Measurements from ENCODE around the gene STRAP. TPM values are rescaled to one million over a fixed set of nuclear protein-coding genes. Genes with fewer than 3 reads are reported as not detected.
A peak's percentile ranks its signal among the peaks of the same experiment; 100 is the strongest.
"Not testable (repeated sequence)": the region's sequence is repeated elsewhere in the genome, so short reads cannot be mapped to it uniquely, and the experiment has no call there.

Gene STRAP
- total RNA-seq, 1 donor from 2014 or later, result 135 TPM

DNA sequence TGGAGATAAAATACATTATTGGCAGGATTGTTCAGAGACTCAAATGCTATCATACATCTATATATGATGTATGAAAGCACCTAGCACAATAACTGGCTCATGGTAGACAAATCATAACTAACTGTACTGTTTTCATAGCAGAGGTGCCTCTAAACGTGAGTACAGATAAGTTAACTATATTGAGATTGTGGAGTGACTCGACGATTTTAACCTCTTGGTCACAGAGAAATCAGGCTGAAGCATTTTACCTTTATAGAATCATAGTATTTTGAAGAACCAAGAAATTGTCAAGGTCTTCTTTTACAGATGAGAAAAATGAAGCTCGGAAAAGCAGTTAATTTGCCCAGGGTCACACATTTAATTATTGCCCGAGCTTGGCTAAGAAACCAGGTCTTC lies 28.3 kb downstream of the STRAP start:
- intact Hi-C loops (cut with DNase I), result loop anchor here (5.0 kb wide), 1 partner anchor 67 kb away; no protein-coding TSS in a partner anchor
- ATAC-seq, result no peak

DNA sequence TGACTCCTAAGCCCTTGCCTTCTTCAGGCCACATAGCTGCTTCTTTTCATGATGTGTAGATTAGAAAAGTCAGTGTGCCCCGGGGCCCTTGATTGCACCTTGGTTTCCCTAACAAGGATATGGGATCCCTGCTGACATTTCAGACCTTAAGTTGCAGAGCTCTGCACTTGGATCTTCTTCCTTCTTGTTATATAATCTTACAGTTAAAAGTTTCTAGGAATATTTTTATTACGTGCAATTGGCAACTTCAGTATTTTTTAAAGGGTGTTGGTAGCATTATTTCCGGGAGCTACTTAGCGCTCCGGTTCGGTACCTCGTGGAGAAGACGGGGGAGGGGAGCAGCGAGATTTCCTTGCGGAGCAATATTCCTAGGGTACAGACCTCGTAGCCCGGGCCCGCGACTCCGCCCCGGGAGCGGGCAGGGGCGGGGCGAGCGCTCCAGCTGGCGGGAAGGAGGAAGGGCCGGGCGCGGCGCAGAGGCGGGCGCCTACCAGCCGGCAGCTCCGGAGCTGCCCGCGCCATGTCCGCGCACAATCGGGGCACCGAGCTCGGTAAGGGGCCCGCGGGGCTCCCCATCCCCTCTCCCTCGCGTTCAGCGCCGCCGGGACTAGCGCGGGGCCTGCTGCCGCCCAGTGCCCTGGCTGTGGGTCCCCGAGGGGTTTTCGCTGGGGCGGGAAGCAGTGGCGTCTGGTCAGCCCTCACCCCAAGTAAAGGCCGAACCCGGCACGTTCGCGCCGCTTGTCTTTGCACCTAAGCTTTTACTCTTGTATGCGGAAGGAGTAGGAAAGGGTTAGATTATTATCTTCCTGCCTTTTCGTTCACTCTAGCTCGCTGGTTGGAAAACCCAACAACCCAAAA lies 28.9 kb downstream of the STRAP start, which contains the start of gene DERA:
TSS of gene DERA (plus strand) at position 469 of the 858 bp plus-strand sequence. CDS start at position 521, 52 bp downstream.
- intact Hi-C loops (cut with DNase I), result loop anchor here (5.0 kb wide), 1 partner anchor 66 kb away; no protein-coding TSS in a partner anchor
- peak; percentile 91 for DNase-seq (ENCODE audit: missing footprints)
- peak; percentile 100 for ATAC-seq

More for the DNA sequence above, 28.3 kb downstream of the STRAP start:
- DNase-seq (ENCODE audit: missing footprints), result no peak

DNA sequence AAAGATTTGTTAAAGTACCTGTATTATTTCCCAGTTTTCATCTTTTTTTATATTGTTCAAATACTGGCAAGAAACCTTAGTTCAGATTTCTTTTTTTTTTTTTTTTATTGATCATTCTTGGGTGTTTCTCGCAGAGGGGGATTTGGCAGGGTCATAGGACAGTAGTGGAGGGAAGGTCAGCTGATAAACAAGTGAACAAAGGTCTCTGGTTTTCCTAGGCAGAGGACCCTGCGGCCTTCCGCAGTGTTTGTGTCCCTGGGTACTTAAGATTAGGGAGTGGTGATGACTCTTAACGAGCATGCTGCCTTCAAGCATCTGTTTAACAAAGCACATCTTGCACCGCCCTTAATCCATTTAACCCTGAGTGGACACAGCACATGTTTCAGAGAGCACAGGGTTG lies 29.7 kb downstream of the STRAP start:
- DNase-seq (ENCODE audit: missing footprints), result not testable (repeated sequence)
- intact Hi-C loops (cut with DNase I), result loop anchor here (5.0 kb wide), 1 partner anchor 65 kb away; no protein-coding TSS in a partner anchor
- peak; percentile 29 for ATAC-seq

DNA sequence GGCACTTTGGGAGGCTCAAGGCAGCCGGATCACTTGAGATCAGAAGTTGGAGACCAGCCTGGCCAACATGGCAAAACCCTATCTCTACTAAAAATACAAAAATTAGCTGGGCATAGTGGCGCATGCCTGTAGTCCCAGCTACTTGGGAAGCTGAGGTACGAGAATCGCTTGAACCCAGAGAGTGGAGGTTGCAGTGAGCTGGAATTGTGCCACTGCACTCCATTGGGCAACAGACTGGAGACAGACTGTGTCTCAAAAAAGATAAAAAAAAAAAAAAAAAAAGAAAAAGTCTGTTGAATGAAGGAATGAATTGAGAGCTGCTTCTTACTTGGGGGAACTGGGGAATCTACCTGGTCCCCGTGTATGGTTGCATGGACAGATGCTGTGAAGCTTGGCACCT lies 31.9 kb downstream of the STRAP start:
- ATAC-seq; DNase-seq (ENCODE audit: missing footprints): not testable (repeated sequence)
- intact Hi-C loops (cut with DNase I), result loop anchor here (5.0 kb wide), 1 partner anchor 63 kb away; no protein-coding TSS in a partner anchor

DNA sequence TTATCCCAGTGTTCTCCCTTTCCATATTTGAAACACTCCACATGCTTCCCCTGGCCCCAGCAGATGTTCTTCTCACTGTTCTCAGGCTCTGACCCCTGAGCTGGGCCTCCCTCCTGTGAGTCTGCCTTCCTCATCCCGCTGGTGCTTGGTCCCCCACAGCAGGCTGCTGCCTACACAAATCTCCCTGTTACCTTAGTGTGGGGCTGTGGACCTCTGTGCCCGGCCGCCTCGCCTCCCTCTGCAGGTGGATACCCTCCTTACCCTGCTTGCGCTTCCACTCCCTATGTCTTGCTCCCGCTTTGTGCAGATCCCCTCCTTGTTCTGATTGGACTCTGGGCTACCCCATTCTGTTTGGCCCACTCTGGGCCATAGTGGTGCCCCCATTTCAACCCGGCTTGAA lies 35.9 kb downstream of the STRAP start:
- DNase-seq (ENCODE audit: missing footprints), result no peak
- intact Hi-C loops (cut with DNase I), result no loop called here

DNA sequence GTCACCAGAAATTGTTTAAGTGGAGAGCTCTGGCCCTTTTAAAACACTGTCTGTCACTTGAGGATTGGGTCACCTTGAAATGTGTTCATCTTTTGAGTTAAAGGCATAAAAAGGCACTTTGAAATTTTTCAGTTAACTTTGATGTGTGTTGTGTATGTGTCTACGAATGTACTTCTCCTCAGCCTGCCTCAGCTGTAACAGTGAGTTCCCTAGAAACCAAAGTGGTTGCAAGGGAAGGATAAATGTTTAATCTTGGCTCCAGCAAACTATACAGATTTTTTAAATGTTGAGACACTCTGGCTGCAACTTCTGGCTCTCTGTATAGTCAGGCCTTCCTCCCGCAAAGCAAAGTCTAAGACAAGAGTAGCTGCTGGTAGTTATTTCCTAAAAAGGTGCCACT lies 37.2 kb downstream of the STRAP start:
- intact Hi-C loops (cut with DNase I), result no loop called here
- peak; percentile 28 for ATAC-seq

More for the DNA sequence above, 35.9 kb downstream of the STRAP start:
- ATAC-seq, result no peak

DNA sequence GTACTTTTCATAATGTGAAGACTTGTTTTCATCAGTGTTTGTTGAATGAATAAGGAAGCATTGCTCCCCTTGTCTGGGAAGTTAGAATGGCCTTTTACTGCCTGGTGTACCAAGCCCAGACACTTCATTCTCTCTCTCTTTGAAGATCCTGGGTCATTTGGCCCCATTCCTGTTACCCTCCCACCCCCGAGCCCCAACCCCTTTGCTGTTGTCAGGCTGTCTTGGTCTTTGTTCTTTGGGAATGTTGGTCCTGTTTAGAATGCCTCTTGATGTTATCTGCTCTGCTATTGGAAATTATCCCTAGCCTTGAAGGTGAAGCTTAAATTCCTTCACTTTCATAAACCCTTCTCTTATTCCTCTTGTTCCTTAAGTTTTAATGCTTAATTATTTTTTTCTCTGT lies 42.8 kb downstream of the STRAP start:
- ATAC-seq, result no peak
- intact Hi-C loops (cut with DNase I), result no loop called here
- DNase-seq (ENCODE audit: missing footprints), result no peak

More for the DNA sequence above, 37.2 kb downstream of the STRAP start:
- no peak for DNase-seq (ENCODE audit: missing footprints)

DNA sequence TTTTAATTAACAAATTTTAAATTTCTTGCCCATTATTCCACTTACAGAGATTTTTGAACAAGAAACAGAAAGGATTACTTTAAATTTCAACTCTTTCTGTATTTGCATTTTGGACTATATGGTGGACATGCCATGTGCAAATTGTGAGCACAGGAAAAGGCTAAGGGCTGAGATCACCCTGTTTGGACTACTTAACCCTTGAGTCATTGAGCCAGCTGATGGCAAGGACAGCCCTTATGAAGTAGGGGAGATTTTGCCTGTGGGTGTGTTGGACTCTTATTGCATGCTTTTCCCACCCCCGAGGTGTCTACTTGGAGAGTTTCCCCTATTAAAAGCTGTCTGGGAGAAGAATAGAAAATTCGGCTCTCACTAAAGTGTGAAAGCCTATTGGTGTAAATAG lies 46.2 kb downstream of the STRAP start:
- no peak for DNase-seq (ENCODE audit: missing footprints)
- intact Hi-C loops (cut with DNase I), result no loop called here
- no peak for ATAC-seq

DNA sequence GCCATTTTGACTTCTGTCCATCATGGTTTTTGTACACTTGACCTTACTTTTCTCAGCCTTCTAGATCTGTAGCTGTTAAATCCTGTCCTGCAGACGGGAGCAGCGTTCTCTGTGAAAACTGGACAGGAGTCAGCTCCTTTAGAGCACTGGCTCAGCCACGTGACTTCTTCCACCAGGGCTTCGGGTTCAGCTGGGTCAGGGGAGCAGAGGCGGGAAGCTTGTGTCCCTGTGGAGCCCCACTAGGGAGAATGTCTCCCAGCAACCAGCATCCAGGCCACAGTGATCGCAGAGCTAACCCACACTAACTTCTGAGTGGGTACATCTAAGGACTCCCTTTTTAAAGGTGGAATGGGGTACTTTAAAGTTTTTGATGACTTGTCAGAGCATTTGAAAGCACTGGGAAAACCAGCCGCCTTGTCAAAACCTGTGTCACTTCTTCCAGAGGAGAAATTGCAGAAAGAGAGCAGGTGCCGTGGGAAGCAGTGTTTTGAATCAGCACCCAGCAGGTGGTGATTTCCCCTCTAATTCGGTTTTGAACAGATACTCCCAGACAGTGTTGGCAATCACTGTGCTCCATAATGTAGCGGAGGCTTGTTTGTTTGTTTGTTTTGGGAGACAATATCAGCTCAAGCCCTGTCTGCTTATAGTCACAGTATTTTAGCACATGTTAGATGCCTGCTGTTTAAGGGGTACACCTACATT lies 46.8 kb downstream of the STRAP start:
- intact Hi-C loops (cut with DNase I), result no loop called here
- DNase-seq (ENCODE audit: missing footprints), result peak; percentile 67
- ATAC-seq, result peak; percentile 63

DNA sequence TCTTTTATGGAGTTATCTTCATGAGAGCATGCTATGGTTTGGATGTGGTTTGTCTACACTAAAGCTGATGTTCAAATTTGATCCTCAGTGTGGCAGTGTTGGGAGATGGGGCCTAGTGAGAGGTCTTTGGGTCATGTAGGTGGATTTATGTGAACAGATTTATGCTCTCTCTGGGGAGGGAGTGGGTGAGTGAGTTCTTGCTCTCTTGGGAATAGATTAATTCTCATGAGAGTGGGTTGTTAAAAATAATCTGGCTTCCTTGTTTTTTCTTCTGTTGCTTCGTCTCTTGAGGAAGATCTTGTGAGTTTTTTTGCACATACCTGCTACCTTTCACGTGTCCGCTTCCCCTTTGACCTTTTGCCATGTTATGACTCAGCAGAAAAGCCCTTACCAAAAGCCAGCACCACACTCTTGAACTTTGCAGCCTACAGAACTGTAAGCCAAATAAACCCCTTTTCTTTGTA lies 49.4 kb downstream of the STRAP start:
- intact Hi-C loops (cut with DNase I), result no loop called here
- ATAC-seq (no peak), DNase-seq (ENCODE audit: missing footprints) (no peak)

DNA sequence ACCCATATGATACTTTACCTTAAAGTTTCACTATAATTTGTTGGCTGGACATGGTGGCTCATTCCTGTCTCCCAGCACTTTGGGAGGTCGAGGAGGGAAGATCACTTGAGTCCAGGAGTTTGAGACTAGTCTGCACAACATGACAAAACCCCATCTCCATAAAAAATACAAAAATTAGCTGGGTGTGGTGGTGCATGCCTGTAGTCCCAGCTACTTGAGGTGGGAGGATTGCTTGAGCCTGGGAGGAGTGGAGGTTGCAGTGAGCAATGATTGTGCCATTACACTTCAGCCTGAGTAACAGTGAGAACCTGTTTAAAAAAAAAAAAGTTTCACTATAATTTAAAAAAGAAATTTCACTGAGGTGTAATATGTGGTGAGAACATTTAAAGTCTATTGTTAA lies 50.1 kb downstream of the STRAP start:
- intact Hi-C loops (cut with DNase I), result no loop called here
- DNase-seq (ENCODE audit: missing footprints) (no peak), ATAC-seq (no peak)

DNA sequence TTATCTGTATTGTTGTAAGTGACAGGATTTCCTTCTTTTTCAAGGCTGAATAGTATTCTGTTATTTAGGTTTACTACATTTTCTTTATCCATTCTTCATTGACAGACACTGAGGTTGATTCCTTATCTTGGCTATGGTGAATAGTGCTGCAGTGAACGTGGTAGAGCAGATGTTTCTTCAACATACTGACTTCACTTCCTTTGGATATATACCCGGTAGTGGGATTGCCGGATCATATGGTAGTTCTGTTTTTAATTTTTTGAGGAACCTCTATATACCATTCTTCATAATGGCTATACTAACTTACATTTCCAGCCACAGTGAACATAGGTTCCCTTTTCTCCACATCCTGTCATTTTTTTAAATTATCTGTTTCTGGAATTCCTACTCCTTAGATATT lies 50.8 kb downstream of the STRAP start:
- no peak for DNase-seq (ENCODE audit: missing footprints)
- intact Hi-C loops (cut with DNase I), result no loop called here
- ATAC-seq, result no peak

DNA sequence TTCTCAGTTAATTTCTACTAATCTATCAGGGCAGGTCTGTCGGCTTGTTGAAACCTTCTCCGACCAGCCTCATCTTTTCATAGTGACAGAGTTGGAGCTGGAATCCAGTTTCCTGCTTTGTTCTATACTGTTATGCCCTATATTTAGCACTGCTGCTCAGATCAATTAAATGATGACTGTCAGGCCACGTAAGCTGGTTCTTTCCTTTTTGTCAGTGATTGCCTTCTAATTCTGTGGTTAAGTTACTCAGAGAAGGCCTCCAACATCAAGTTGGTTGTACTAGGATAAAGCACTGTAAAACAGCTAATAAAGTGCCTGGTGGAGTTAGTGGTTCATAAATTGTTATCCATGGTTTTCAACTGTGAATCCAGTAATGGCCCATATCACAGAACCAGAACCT lies 51.6 kb downstream of the STRAP start:
- intact Hi-C loops (cut with DNase I), result no loop called here
- DNase-seq (ENCODE audit: missing footprints), result no peak

DNA sequence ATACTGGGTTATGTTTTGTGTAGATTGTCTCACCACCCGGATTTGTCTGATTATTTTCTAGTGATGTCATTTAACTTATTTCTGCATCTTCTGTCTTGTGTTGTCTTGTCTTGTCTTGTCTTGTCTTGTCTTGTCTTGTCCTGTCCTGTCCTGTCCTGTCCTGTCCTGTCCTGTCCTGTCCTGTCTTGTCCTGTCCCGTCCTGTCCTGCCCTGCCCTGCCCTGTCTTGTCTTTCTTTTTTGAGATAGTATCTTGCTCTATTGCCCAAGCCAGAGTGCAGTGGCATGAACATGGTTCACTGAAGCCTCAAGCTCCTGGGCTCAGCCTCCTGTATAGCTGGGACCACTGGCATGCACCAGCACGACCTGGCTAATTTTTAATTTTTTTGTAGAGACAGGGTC lies 54.6 kb downstream of the STRAP start:
- DNase-seq (ENCODE audit: missing footprints) (no peak), ATAC-seq (no peak)
- intact Hi-C loops (cut with DNase I), result no loop called here

More for the DNA sequence above, 51.6 kb downstream of the STRAP start:
- no peak for ATAC-seq

DNA sequence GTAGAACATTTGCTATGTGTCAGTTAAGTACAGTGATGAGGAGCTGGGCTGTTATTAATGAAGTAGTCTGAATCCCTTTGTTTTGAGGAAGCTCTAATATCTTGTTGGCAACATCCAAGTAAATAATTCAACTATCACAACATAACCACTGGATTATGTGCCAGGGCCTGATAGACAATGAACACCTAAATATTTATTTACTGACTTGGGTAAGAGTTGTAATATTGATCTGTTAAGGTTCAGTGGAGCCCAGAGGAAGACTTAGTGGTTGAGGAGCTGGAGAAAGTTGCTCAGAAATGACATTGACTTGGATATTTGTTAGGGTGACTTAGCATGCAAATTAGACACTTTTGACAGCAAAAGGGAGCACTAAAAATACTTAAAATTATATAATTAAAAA lies 55.7 kb downstream of the STRAP start:
- no peak for ATAC-seq
- intact Hi-C loops (cut with DNase I), result no loop called here
- no peak for DNase-seq (ENCODE audit: missing footprints)

DNA sequence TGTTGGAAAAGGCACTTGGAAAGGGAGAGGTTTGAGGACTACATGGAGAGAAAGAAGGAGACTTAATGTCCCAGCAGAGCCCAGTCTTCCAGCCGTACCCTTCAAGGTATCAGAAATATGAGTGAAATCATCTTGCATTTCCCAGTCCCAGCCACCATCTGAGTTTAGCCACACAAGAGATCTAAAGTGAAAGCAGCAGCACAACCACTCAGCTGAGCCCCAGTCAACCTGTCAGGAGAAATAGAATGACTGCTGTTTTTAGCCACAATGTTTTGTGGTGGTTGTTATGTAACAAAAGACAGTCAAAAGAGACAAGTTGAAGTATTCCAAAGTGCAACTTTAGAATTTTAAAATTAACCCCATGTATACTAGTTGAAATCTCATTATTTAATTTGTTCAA lies 56.9 kb downstream of the STRAP start:
- intact Hi-C loops (cut with DNase I), result no loop called here
- no peak for DNase-seq (ENCODE audit: missing footprints)
- ATAC-seq, result no peak

DNA sequence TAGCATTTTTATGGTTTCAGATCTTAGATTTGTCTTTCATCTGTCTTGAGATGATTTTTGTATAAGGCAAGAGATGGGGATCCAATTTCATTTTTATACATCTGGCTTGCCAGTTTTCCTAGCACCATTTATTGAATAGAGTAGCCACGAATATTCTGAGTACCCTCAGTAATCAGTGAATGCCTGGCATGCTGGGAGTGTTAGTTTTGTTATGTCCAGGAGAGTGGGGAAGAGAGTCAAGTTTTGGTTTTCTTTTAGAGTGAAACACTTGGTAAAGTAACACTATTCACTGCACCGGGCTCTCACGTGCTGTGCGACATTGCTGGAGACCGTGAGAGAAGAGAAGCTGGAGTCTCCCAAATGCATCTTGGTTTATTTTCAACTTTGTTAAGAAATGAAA lies 60.3 kb downstream of the STRAP start:
- no peak for ATAC-seq
- intact Hi-C loops (cut with DNase I), result no loop called here
- no peak for DNase-seq (ENCODE audit: missing footprints)

DNA sequence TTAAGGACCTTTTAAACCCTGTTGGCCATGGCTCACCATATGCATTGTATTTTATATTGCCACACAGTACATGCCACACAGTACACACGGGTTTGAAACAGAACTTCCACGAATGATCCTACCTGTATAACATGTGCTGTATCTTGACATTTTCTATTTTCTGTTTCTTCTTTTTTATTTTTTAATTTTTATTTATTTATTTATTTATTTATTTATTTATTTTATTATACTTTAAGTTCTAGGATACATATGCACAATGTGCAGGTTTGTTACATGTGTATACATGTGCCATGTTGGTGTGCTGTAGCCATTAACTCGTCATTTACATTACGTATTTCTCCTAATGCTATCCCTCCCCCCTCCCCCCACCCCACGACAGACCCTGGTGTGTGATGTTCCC lies 61.3 kb downstream of the STRAP start:
- DNase-seq (ENCODE audit: missing footprints); ATAC-seq; intact Hi-C loops (cut with DNase I): not testable (repeated sequence)

DNA sequence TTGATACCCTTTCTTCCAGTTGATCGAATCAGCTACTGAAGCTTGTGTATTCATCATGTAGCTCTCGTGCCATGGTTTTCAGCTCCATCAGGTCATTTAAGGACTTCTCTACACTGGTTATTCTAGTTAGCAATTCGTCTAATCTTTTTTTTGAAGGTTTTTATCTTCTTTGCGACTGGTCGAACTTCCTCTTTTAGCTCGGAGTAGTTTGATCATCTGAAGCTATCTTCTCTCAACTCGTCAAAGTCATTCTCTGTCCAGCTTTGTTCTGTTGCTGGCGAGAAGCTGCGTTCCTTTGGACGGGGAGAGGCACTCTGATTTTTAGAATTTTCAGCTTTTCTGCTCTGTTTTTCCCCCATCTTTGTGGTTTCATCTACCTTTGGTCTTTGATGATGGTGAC lies 66.3 kb downstream of the STRAP start:
- DNase-seq (ENCODE audit: missing footprints); ATAC-seq; intact Hi-C loops (cut with DNase I): not testable (repeated sequence)
